NCI-H345 (cell line): ENCODE results near the gene CCDC184.
"Not testable (repeated sequence)": the region's sequence is repeated elsewhere in the genome, so short reads cannot be mapped to it uniquely, and the experiment has no call there.

Experiments used
- DNase-seq: peaks from one replicate; lab custom pipeline; 2025; lab: John Stamatoyannopoulos, UW

CCDC184 gene

GRCh38 chr12:48183091-48183875 lies at the start of gene CCDC184:
CCDC184 (plus strand) TSS chr12:48183644; CDS start chr12:48184123, 479 bp downstream.
- DNase-seq, result peak; percentile 19

GRCh38 chr12:48135027-48135426 lies 48.4 kb upstream of the CCDC184 start:
- no peak for DNase-seq

DNA sequence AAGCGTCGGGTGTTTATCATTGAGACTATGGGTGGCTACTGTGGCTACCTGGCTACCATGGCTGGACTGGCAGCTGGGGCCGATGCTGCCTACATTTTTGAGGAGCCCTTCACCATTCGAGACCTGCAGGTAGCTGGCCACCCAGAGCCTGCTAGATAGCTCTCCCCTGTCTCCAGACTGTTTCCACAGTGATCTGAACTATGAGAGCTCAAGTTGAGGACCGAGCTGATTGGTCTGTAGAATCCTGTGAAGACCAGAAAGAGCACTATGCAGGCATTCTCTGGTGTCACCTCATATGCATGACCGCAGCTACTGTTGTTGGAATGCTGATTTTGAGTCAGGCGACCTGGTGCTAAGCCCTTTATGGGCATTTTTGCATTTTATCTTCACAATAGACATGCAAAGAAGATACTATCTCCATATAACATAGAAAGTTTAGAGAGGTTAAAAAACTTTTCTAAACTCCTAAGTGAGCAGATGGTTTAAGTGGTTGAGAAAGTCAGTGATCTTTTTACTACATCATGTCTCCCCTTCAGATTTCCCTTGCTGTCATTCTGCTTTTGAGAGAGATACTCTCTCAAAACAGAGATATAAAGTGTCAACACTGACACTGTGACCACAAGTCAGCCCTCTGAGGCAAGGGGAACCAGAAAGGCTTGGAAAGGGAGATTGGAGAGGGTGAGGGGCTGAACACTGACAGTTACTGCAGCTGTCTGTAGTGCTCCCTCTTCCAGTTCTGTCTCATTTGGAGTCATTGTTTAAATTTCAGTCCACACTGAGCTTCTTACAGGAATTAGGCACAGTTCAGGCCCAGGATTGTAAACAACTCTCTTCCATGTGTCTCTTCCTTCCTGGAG lies 40.4 kb upstream of the CCDC184 start:
- no peak for DNase-seq

GRCh38 chr12:48143898-48144297 lies 39.5 kb upstream of the CCDC184 start:
- no peak for DNase-seq

DNA sequence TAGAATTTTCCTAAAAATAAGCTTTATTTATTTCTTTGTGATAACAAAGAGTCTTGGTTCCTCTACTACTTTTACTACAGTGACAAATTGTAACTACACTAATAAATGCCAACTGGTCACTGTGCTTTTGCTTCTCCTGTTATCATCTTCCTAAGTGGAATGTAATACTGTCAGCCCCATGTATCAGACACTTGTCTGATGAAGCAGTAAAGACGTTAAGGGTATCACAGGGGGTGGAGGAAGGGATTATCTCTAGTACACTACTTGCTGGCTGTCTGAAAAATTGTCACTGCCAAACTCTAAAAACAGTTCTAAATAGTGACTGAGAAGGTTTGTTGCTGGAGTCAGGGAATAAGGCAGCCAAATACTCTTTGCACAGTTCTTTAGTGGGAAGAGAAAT lies 37.5 kb upstream of the CCDC184 start:
- no peak for DNase-seq

DNA sequence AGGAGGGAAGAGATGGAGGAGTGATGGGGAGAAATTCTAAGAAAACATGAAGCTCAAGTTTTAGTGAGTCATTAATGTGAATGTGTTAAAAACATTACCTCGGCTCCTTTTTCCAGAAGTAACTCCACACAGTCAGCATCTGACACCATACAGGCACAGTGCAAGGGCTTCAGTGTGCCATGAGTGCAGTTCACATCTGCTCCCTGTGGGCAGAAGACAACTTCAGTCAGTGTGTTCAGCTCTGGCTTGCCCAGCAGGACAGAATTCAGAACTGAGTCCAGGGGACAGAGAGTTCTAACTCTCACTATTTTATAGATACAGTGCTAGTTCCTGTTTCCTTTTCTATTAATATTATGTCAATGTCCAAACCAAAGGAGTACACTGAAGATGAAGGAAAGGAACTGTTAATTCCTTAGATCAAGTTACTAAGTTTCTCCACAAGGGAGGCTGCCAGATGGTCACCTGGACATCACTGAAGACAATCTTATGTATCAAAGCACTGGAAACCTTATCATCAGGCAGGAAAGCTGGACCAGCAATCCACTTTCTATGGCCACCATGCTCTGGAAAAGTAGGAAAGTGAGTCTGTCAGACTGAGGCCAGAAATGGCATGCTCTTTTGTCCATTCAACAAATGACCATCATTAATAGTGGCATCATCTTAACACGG lies 32.2 kb upstream of the CCDC184 start:
- DNase-seq, result no peak

DNA sequence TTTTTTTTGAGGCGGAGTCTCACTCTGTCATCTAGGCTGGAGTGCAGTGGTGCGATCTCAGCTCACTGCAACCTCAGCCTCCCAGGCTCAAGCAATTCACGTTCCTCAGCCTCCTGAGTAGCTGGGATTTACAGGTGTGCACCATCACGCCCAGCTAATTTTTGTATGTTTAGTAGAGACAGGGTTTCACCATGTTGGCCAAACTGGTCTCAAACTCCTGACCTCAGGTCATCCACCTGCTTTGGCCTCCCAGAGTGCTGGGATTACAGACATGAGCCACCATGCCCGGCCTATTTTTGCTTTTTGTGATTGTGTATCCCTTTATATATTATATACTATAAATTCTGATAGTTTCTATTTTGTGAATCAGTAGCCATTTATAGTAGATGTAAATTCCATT lies 27.7 kb upstream of the CCDC184 start:
- DNase-seq, result not testable (repeated sequence)

GRCh38 chr12:48156652-48157017 lies 26.8 kb upstream of the CCDC184 start:
- DNase-seq, result no peak

DNA sequence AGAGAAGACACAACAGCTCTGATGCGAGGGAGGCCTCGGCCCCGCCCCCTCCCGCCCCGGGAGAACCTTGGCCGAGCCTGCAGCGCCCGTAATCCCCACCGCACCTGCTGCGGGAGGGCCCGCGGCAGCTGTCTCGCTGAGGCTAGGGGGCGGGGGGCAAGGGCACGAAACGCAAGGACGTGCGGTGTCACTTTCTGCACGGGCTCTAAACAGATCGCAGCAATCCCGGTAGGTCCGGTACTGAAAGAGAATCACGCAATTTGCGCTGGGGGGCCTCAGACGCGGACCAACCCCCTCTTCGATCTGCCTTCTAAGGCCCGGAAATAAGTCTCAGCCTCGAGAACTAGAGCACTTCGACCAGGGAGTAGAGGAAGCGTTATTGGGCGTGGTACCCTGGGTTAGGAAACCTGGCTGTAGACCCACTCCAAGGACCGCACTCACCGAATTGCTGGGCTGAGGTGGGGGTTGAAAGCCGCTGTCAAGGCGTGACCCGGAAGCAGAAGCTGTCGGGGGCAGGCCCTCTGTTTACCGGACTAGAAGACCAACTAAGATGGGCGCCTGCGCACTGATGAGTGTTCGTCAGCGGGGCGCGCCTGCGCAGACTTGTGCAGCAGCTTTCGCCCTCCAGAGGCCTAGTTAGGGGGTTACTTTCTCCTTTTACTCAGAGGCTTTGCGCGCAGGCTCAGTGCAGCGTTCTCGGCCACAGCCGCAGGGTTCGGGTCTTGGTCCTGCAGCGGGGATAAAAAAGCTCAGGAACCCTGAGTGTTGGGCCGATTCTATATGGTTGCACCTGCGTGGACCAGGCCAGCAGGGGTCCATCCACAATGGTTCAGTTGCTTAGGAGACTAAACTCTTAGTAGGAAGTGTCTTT lies 26.2 kb upstream of the CCDC184 start, which contains the start of gene ASB8:
Gene ASB8, minus strand, starts transcription at position 498 of the 871 bp plus-strand sequence. CDS start 4,019 bp downstream, outside the sequence.
- DNase-seq, result peak; percentile 82

DNA sequence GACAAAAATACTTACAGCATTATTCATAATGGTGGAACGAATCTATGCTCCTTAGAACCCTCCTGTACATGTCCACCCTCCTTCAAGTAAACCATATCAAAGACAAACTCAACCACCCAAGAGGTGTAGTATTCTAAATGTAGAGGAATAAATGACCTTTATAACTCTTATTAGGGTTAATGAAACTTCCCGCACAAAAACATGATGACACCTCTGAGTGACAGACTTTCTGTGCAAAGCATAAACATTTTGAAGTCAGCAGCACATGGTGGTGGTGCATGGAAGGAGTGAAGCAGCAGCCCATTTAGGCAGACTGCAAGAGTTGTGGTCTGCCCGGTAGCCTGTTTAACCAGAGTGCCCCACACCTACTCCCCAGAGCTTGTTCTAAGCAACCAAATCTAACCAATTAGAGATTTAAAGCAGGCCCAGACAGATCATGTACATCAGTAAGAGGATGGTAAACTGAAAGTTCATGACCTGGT lies 25.5 kb upstream of the CCDC184 start:
- no peak for DNase-seq

DNA sequence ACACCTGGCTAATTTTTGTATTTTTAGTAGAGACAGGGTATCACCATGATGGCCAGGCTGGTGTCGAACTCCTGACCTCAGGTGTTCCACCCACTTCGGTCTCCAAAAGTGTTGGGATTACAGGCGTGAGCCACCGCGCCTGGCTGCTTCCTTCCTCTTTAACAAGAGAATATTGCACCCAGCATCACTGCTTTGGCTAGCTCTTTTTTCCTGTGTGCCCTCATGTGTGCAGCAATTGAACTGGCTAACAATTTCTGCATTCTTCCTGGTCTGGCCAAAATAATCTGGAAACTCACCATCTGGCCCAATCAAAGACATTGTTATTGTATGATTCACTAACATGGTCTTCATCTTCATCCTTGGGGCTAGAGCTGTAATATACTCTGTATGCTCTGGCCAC lies 23.4 kb upstream of the CCDC184 start:
- DNase-seq, result no peak

DNA sequence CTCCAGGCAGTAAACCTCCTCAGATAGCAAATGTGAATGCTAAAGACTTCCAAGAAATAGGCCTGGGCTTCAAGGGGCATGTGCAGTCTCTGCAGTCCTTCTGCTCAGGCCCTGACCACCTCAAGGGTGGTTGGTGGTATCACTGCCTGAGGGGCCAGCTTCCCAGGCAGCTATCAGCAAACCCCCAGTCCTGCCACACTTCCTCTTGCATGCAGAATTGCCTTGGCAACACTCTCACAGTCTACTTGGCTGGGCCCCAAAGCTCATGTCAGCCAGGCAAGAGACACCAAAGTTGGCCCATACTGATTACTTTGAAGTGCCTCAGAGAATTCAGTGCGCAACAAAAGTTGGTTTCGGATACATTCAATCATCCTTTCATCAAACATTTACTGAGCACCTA lies 22.6 kb upstream of the CCDC184 start:
- no peak for DNase-seq

- no peak for DNase-seq
These were observed 20.2 kb upstream of the CCDC184 start for GRCh38 chr12:48163150-48163747.

- no peak for DNase-seq
These were observed 19.0 kb upstream of the CCDC184 start for GRCh38 chr12:48164451-48164850.

- peak; percentile 15 for DNase-seq
These were observed 18.1 kb upstream of the CCDC184 start for GRCh38 chr12:48165089-48165981.

- no peak for DNase-seq
These were observed 14.4 kb upstream of the CCDC184 start for GRCh38 chr12:48169011-48169410.

- DNase-seq, result no peak
These were observed 7.6 kb upstream of the CCDC184 start for GRCh38 chr12:48175613-48176416.

DNA sequence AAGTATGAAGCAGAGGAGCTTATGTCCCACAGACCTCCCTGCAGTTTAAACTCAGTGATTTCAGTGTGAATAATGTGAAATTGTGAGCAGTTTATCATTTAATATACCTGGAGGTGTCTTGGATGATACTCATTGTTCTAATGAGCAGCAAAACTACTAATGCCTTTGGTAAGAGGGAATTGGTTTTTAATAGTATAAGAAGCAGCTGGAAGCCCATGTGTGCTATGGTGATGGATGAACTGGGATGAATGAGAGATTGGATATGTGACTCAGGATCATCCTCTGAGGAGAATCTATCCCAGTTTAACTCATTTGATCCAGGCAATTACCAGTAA lies 7.1 kb upstream of the CCDC184 start:
- no peak for DNase-seq

- DNase-seq, result no peak
These were observed 5.5 kb upstream of the CCDC184 start for GRCh38 chr12:48177982-48178381.
